WTC11 (cell line): ENCODE results near the gene TMEM140. TPM values are rescaled to one million over a fixed set of nuclear protein-coding genes. Genes with fewer than 3 reads are reported as not detected.

Experiments
- ATAC-seq: fragments of 200-7000 bp; cut with Tn5 transposase; 2 replicates; pipeline ENCODE4 v1.10.0; 2021; ENCODE audit warnings: mild to moderate bottlenecking, moderate library complexity
- CTCF ChIA-PET: fragments of 300-600 bp; sonication (Branson Sonifier 250); formaldehyde crosslinking; loops from one replicate; lab custom pipeline; 2021; ENCODE audit warnings: antibody characterized with exemption; lab: Charles Lee
- POLR2A ChIA-PET: fragments of 350-600 bp; sonication (Branson Sonifier 250); formaldehyde crosslinking; loops from one replicate; lab custom pipeline; 2021; ENCODE audit warnings: antibody characterized with exemption; lab: Charles Lee
- DNase-seq: peaks from one replicate; pipeline ENCODE4 v3.0.0; 2021; ENCODE audit warnings: low spot score
- H3K27ac Mint-ChIP-seq: 2 replicates; pipeline ENCODE4 v1.8.0; 2021; ENCODE audit warnings: mixed read lengths
- H3K27me3 Mint-ChIP-seq: 2 replicates; pipeline ENCODE4 v1.8.0; 2021; ENCODE audit warnings: low read depth, mild to moderate bottlenecking, moderate library complexity, mixed read lengths
- H3K36me3 Mint-ChIP-seq: 2 replicates; pipeline ENCODE4 v1.8.0; 2021; ENCODE audit warnings: mixed read lengths
- H3K4me1 Mint-ChIP-seq: 2 replicates; pipeline ENCODE4 v1.8.0; 2022; ENCODE audit warnings: mixed read lengths
- H3K4me3 Mint-ChIP-seq: 2 replicates; pipeline ENCODE4 v1.8.0; 2021; ENCODE audit warnings: mild to moderate bottlenecking, moderate library complexity, mixed read lengths
- H3K9me3 Mint-ChIP-seq: 2 replicates; pipeline ENCODE4 v1.8.0; 2021; ENCODE audit warnings: mixed read lengths
- CREB1 ChIP-seq: sonication (generic); formaldehyde crosslinking; IDR thresholded peaks from 2 replicates; pipeline ENCODE4 v1.8.0; 2023; ENCODE audit warnings: mild to moderate bottlenecking, missing genetic modification reagents
- CTCF ChIP-seq: fragments of 200-600 bp; IDR thresholded peaks from 2 replicates; pipeline ENCODE4 v1.8.0; 2022; ENCODE audit warnings: antibody characterized with exemption
- E2F1 ChIP-seq: sonication (generic); formaldehyde crosslinking; IDR thresholded peaks from 2 replicates; pipeline ENCODE4 v1.8.0; 2022; ENCODE audit warnings: mild to moderate bottlenecking, missing genetic modification reagents
- E2F5 ChIP-seq: sonication (generic); formaldehyde crosslinking; IDR thresholded peaks from 2 replicates; pipeline ENCODE4 v1.8.1; 2022; ENCODE audit warnings: mild to moderate bottlenecking, moderate library complexity, missing genetic modification reagents
- ESRRA ChIP-seq: sonication (generic); formaldehyde crosslinking; IDR thresholded peaks from 2 replicates; pipeline ENCODE4 v1.8.1; 2022; ENCODE audit warnings: mild to moderate bottlenecking, missing genetic modification reagents, borderline replicate concordance
- NFATC4 ChIP-seq: fragments of 250-450 bp; sonication (Bioruptor Pico); IDR thresholded peaks from 2 replicates; pipeline ENCODE4 v1.9.0; 2021; ENCODE audit warnings: mild to moderate bottlenecking
- NR1H2 ChIP-seq: sonication (generic); formaldehyde crosslinking; IDR thresholded peaks from 2 replicates; pipeline ENCODE4 v1.9.0; 2021; ENCODE audit warnings: mild to moderate bottlenecking, moderate library complexity, missing genetic modification reagents
- RELA ChIP-seq: sonication (generic); formaldehyde crosslinking; IDR thresholded peaks from 2 replicates; pipeline ENCODE4 v1.8.1; 2022; ENCODE audit warnings: missing genetic modification reagents, mild to moderate bottlenecking, borderline replicate concordance
- STAT6 ChIP-seq: sonication (generic); formaldehyde crosslinking; conservative IDR thresholded peaks from 2 replicates; pipeline ENCODE4 v1.8.1; 2023; ENCODE audit warnings: mild to moderate bottlenecking, low read depth, missing genetic modification reagents, moderate library complexity
- TEAD1 ChIP-seq: sonication (generic); formaldehyde crosslinking; IDR thresholded peaks from 2 replicates; pipeline ENCODE4 v1.8.0; 2022; ENCODE audit warnings: mild to moderate bottlenecking, missing genetic modification reagents
- USF1 ChIP-seq: sonication (generic); formaldehyde crosslinking; IDR thresholded peaks from 2 replicates; pipeline ENCODE4 v1.8.0; 2022; ENCODE audit warnings: mild to moderate bottlenecking, missing genetic modification reagents
- ZBTB21 ChIP-seq: sonication (generic); formaldehyde crosslinking; IDR thresholded peaks from 2 replicates; pipeline ENCODE4 v1.8.1; 2023; ENCODE audit warnings: mild to moderate bottlenecking, missing genetic modification reagents, borderline replicate concordance
- ZMAT4 ChIP-seq: fragments of 250-450 bp; sonication (Bioruptor Pico); IDR thresholded peaks from 2 replicates; pipeline ENCODE4 v1.9.0; 2021; ENCODE audit warnings: mild to moderate bottlenecking
- ZNF219 ChIP-seq: sonication (generic); formaldehyde crosslinking; IDR thresholded peaks from 2 replicates; pipeline ENCODE4 v1.8.0; 2023; ENCODE audit warnings: missing genetic modification reagents, mild to moderate bottlenecking, borderline replicate concordance
- ZNF423 ChIP-seq: fragments of 250-450 bp; sonication (Bioruptor Pico); IDR thresholded peaks from 2 replicates; pipeline ENCODE4 v2.1.2; 2022; ENCODE audit warnings: mild to moderate bottlenecking, moderate library complexity
- total RNA-seq: library from RNA; stranded (reverse); gene quantifications from 3 replicates; pipeline ENCODE4 v1.2.3, GENCODE V29; 2021

Gene TMEM140
- total RNA-seq, 1 experiment from 2014 or later = not detected

GRCh38 chr7:135143885-135144668 is 3.8 kb upstream of the TMEM140 start:
- CTCF ChIA-PET = interaction anchor here (0.7 kb wide), 1 partner anchor 410 kb away, joined by 3 read pairs; no protein-coding TSS in a partner anchor

More at GRCh38 chr7:135143885-135144668, 3.8 kb upstream of the TMEM140 start:
- no peak overlapping the region for H3K27ac Mint-ChIP-seq
- TF ChIP-seq ESRRA (no peak), CTCF (no peak), USF1 (CRISPR knock-in tag) (no peak), ZMAT4 (no peak), NR1H2 (CRISPR knock-in tag) (no peak), ZBTB21 (CRISPR knock-in tag) (no peak), TEAD1 (CRISPR knock-in tag) (no peak), RELA (CRISPR knock-in tag) (no peak), STAT6 (CRISPR knock-in tag) (no peak), E2F1 (CRISPR knock-in tag) (no peak), NFATC4 (CRISPR knock-in tag) (no peak), CREB1 (no peak), ZNF423 (CRISPR knock-in tag) (no peak), ZNF219 (no peak), E2F5 (CRISPR knock-in tag) (no peak)
- TF ChIP-seq, all 79 proteins: peak for 0
- POLR2A ChIA-PET = no interaction called here
- ATAC-seq = no peak
- no peak overlapping the region for H3K4me3 Mint-ChIP-seq
- no peaks in the 10 kb centered on the region for H3K36me3 Mint-ChIP-seq
- H3K4me1 Mint-ChIP-seq = peaks cover 13% of the 10 kb centered on the region
- H3K27me3 Mint-ChIP-seq = no peaks in the 10 kb centered on the region
- no peak for DNase-seq
- H3K9me3 Mint-ChIP-seq = no peaks in the 10 kb centered on the region
